Measurements from ENCODE around the gene FRRS1L.

Gene FRRS1L

GRCh38 chr9:109191746-109192145, 24.7 kb upstream of the FRRS1L start:
- TF ChIP-seq PPARA (CRISPR knock-in tag; IDR thresholded peaks at IDR 0.05; ENCODE audit: borderline replicate concordance) (no peak), ESRRG (CRISPR knock-in tag; IDR thresholded peaks at IDR 0.05) (no peak), OSR1 (CRISPR knock-in tag; IDR thresholded peaks at IDR 0.05) (no peak), ZC3H10 (CRISPR knock-in tag; IDR thresholded peaks at IDR 0.05) (no peak), ZNF8 (CRISPR knock-in tag; IDR thresholded peaks at IDR 0.05) (no peak), TCF4 (CRISPR knock-in tag; IDR thresholded peaks at IDR 0.05; ENCODE audit: borderline replicate concordance) (no peak), RARB (CRISPR knock-in tag; IDR thresholded peaks at IDR 0.05) (no peak), ZNF565 (CRISPR knock-in tag; conservative IDR thresholded peaks at IDR 0.05; ENCODE audit: low read depth) (no peak), TSHZ2 (CRISPR knock-in tag; IDR thresholded peaks at IDR 0.05) (no peak), CSDC2 (CRISPR knock-in tag; IDR thresholded peaks at IDR 0.05) (no peak), ZFP30 (CRISPR knock-in tag; IDR thresholded peaks at IDR 0.05) (no peak), BACH2 (CRISPR knock-in tag; IDR thresholded peaks at IDR 0.05; ENCODE audit: borderline replicate concordance) (no peak), CSRNP3 (CRISPR knock-in tag; IDR thresholded peaks at IDR 0.05) (no peak), ISL1 (CRISPR knock-in tag; IDR thresholded peaks at IDR 0.05) (no peak), PATZ1 (CRISPR knock-in tag; IDR thresholded peaks at IDR 0.05; ENCODE audit: borderline replicate concordance) (no peak), ZNF70 (CRISPR knock-in tag; IDR thresholded peaks at IDR 0.05) (no peak), SNAI2 (CRISPR knock-in tag; IDR thresholded peaks at IDR 0.05) (no peak), CREB5 (CRISPR knock-in tag; IDR thresholded peaks at IDR 0.05; ENCODE audit: low read depth) (no peak), TOX (CRISPR knock-in tag; IDR thresholded peaks at IDR 0.05; ENCODE audit: borderline replicate concordance) (no peak), ZFP3 (CRISPR knock-in tag; IDR thresholded peaks at IDR 0.05) (no peak)
- no peak for ATAC-seq

- TF ChIP-seq ISL1 (CRISPR knock-in tag; IDR thresholded peaks at IDR 0.05) (no peak), ZFP30 (CRISPR knock-in tag; IDR thresholded peaks at IDR 0.05) (no peak), SNAI2 (CRISPR knock-in tag; IDR thresholded peaks at IDR 0.05) (no peak), BACH2 (CRISPR knock-in tag; IDR thresholded peaks at IDR 0.05; ENCODE audit: borderline replicate concordance) (no peak), RARB (CRISPR knock-in tag; IDR thresholded peaks at IDR 0.05) (no peak), ZC3H10 (CRISPR knock-in tag; IDR thresholded peaks at IDR 0.05) (no peak), ZFP3 (CRISPR knock-in tag; IDR thresholded peaks at IDR 0.05) (no peak), POU6F1 (CRISPR knock-in tag; IDR thresholded peaks at IDR 0.05; ENCODE audit: borderline replicate concordance, low read depth) (no peak), TSHZ2 (CRISPR knock-in tag; IDR thresholded peaks at IDR 0.05) (no peak), PPARA (CRISPR knock-in tag; IDR thresholded peaks at IDR 0.05; ENCODE audit: borderline replicate concordance) (no peak)
- no peak for ATAC-seq
Observed at GRCh38 chr9:109190151-109190550, 23.1 kb upstream of the FRRS1L start.

Measured in SK-N-SH treated with all-trans-retinoic acid at 6 μM for 48 hours (cell line).